Left ventricle myocardium superior (tissue), 1 donor: ENCODE data around the gene RAP1GDS1. TPM values are rescaled to one million over a fixed set of nuclear protein-coding genes. Genes with fewer than 3 reads are reported as not detected.
"Not testable (repeated sequence)": the region's sequence is repeated elsewhere in the genome, so short reads cannot be mapped to it uniquely, and the experiment has no call there.

Experiments used
- ATAC-seq: fragments of 200-7000 bp; cut with Tn5 transposase; one replicate; pipeline ENCODE4 v1.9.1; 2020; ENCODE audit warnings: mild to moderate bottlenecking, moderate library complexity
- DNase-seq: peaks from one replicate; pipeline ENCODE4 v3.0.0-alpha.2; 2020
- intact Hi-C: fragments of 100-400 bp; cut with micrococcal nuclease; formaldehyde crosslinking; loops from one replicate; pipeline ENCODE4 v1.11.0; 2022
- total RNA-seq: library from RNA; stranded (reverse); fragmentation: NEBNext Ultra II Directional; extraction: Animal tissue kit (Norgen Biotek cat#: 25700); gene quantifications from one replicate; pipeline ENCODE4 v1.2.1, GENCODE V29; 2021
- donor health status: DM: no; HTN: yes; CAD: no; lungs with severe emphysema.

Gene RAP1GDS1
- total RNA-seq, 1 donor from 2014 or later: 10.5 TPM

GRCh38 chr4:98406819-98407218, 145.6 kb downstream of the RAP1GDS1 start:
- ATAC-seq (no peak), DNase-seq (no peak)
- intact Hi-C loops: no loop called here

GRCh38 chr4:98411731-98412130, 150.5 kb downstream of the RAP1GDS1 start:
- ATAC-seq (no peak), DNase-seq (no peak)
- intact Hi-C loops: no loop called here

GRCh38 chr4:98416844-98417243, 155.7 kb downstream of the RAP1GDS1 start:
- no peak for DNase-seq
- no peak for ATAC-seq
- intact Hi-C loops: no loop called here

- intact Hi-C loops, DNase-seq, ATAC-seq: not testable (repeated sequence)
Observed at GRCh38 chr4:98420151-98420550, 159.0 kb downstream of the RAP1GDS1 start.

GRCh38 chr4:98421111-98421510, 159.9 kb downstream of the RAP1GDS1 start:
- DNase-seq (no peak), ATAC-seq (no peak)
- intact Hi-C loops: no loop called here

- DNase-seq: no peak
- ATAC-seq: no peak
- intact Hi-C loops: no loop called here
Observed at GRCh38 chr4:98423009-98423408, 161.8 kb downstream of the RAP1GDS1 start.

GRCh38 chr4:98430708-98431403, 169.7 kb downstream of the RAP1GDS1 start:
- DNase-seq (no peak), ATAC-seq (no peak)
- intact Hi-C loops: no loop called here

- intact Hi-C loops: no loop called here
- DNase-seq: no peak
- ATAC-seq: no peak
Observed at GRCh38 chr4:98433691-98434090, 172.5 kb downstream of the RAP1GDS1 start.

GRCh38 chr4:98434816-98435215, 173.6 kb downstream of the RAP1GDS1 start:
- ATAC-seq (no peak), DNase-seq (no peak)
- intact Hi-C loops: no loop called here

GRCh38 chr4:98444371-98444770, 183.2 kb downstream of the RAP1GDS1 start:
- ATAC-seq (no peak), DNase-seq (no peak)
- intact Hi-C loops: no loop called here

GRCh38 chr4:98446499-98447375, 185.6 kb downstream of the RAP1GDS1 start:
- peak; percentile 41 for ATAC-seq
- intact Hi-C loops: no loop called here
- no peak for DNase-seq

- intact Hi-C loops: no loop called here
- ATAC-seq (no peak), DNase-seq (no peak)
Observed at GRCh38 chr4:98447648-98448047, 186.5 kb downstream of the RAP1GDS1 start.

GRCh38 chr4:98448908-98449307, 187.7 kb downstream of the RAP1GDS1 start:
- DNase-seq: no peak
- no peak for ATAC-seq
- intact Hi-C loops: no loop called here

GRCh38 chr4:98452091-98452490, 190.9 kb downstream of the RAP1GDS1 start:
- DNase-seq (no peak), ATAC-seq (no peak)
- intact Hi-C loops: no loop called here

- DNase-seq, ATAC-seq, intact Hi-C loops: not testable (repeated sequence)
Observed at GRCh38 chr4:98457422-98457821, 196.2 kb downstream of the RAP1GDS1 start.

- ATAC-seq, DNase-seq, intact Hi-C loops: not testable (repeated sequence)
Observed at GRCh38 chr4:98461121-98461865, 200.1 kb downstream of the RAP1GDS1 start.

GRCh38 chr4:98462487-98462886, 201.3 kb downstream of the RAP1GDS1 start:
- DNase-seq (no peak), ATAC-seq (no peak)
- intact Hi-C loops: no loop called here

GRCh38 chr4:98466868-98467599, 205.8 kb downstream of the RAP1GDS1 start:
- DNase-seq: no peak
- intact Hi-C loops: no loop called here
- ATAC-seq: no peak

GRCh38 chr4:98467627-98468072, 206.5 kb downstream of the RAP1GDS1 start:
- peak; percentile 61 for DNase-seq
- ATAC-seq: peak; percentile 96
- intact Hi-C loops: no loop called here
